ENCODE data around the gene MMP7.

MMP7 gene

GRCh38 chr11:102521121-102521520, 9.4 kb downstream of the MMP7 start (continued):
- TF ChIP-seq PRDM10 (tag by site-specific recombination; IDR thresholded peaks at IDR 0.05) (no peak), BCL6B (tag by site-specific recombination; IDR thresholded peaks at IDR 0.05) (no peak), PRDM4 (tag by site-specific recombination; IDR thresholded peaks at IDR 0.05) (no peak), ZNF280D (tag by site-specific recombination; IDR thresholded peaks at IDR 0.05) (no peak), ZNF404 (tag by site-specific recombination; IDR thresholded peaks at IDR 0.05) (no peak), ZNF600 (tag by site-specific recombination; IDR thresholded peaks at IDR 0.05) (no peak), ZSCAN18 (tag by site-specific recombination; IDR thresholded peaks at IDR 0.05) (no peak), ZNF184 (tag by site-specific recombination; IDR thresholded peaks at IDR 0.05) (no peak), ZNF433 (tag by site-specific recombination; IDR thresholded peaks at IDR 0.05; ENCODE audit: low read depth) (no peak), ZSCAN5A (tag by site-specific recombination; IDR thresholded peaks at IDR 0.05) (no peak), ZNF416 (tag by site-specific recombination; IDR thresholded peaks at IDR 0.05) (no peak), ZNF146 (tag by site-specific recombination; IDR thresholded peaks at IDR 0.05) (no peak), ZFP3 (tag by site-specific recombination; IDR thresholded peaks at IDR 0.05; ENCODE audit: low read depth) (no peak), ZSCAN16 (tag by site-specific recombination; IDR thresholded peaks at IDR 0.05) (no peak), ZNF23 (tag by site-specific recombination; IDR thresholded peaks at IDR 0.05; ENCODE audit: borderline replicate concordance) (no peak), ZNF202 (tag by site-specific recombination; IDR thresholded peaks at IDR 0.05; ENCODE audit: borderline replicate concordance) (no peak)
